HFF-Myc (cell line): ENCODE measurements around the gene OR52I1.

ENCODE experiments used
- DNase-seq: peaks from one replicate; pipeline ENCODE4 v3.0.0-alpha.2; 2011; ENCODE audit warnings: low read depth; ENCODE audit errors: extremely low read depth
- H3K4me3 ChIP-seq: replicated peaks from 2 replicates; pipeline ENCODE4 v1.5.1; 2011; ENCODE audit warnings: low read depth, mild to moderate bottlenecking, control low read depth, low read length
- TF ChIP-seq, protein P1 (sequence below): IDR thresholded peaks from 2 replicates; pipeline ENCODE4 v1.5.1; 2012; ENCODE audit warnings: mild to moderate bottlenecking, low read depth, low read length, control low read depth; ENCODE audit errors: missing control alignments

Gene OR52I1

DNA sequence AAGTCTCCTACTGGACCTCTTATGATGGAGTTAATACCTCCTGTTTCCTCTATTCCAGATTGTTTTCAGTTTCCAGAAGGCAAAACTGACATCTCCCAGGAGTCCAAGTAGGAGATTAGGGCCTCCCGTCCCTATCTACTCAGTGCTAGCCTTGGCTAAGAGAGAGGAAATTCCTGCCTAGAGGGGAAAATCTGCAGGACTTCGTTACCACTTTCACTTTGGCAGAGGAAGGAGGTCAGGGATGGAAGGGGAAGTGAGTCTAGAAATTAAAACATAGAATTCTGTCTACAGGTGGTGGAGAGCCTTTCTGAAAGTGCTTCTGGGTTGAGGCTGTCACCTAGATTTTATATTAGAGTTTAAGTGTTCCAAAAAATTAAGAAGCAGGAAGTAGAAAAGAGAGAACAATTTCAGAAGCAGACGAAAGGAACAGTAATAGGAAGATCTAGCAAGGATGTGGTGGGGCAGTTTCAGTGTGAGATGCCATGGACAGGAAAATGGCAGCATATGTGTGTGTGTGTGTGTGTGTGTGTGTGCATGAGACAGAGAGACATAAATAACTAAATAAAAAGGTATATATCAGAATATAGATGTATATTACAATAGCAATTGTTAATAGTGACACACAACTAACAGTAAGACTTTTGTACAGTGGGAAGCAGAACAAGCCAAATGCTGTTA, 16.6 kb downstream of the OR52I1 start:
- TF ChIP-seq, protein P1, sequence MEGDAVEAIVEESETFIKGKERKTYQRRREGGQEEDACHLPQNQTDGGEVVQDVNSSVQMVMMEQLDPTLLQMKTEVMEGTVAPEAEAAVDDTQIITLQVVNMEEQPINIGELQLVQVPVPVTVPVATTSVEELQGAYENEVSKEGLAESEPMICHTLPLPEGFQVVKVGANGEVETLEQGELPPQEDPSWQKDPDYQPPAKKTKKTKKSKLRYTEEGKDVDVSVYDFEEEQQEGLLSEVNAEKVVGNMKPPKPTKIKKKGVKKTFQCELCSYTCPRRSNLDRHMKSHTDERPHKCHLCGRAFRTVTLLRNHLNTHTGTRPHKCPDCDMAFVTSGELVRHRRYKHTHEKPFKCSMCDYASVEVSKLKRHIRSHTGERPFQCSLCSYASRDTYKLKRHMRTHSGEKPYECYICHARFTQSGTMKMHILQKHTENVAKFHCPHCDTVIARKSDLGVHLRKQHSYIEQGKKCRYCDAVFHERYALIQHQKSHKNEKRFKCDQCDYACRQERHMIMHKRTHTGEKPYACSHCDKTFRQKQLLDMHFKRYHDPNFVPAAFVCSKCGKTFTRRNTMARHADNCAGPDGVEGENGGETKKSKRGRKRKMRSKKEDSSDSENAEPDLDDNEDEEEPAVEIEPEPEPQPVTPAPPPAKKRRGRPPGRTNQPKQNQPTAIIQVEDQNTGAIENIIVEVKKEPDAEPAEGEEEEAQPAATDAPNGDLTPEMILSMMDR: no peak
- DNase-seq: no peak
- H3K4me3 ChIP-seq: no peak overlapping the region

DNA sequence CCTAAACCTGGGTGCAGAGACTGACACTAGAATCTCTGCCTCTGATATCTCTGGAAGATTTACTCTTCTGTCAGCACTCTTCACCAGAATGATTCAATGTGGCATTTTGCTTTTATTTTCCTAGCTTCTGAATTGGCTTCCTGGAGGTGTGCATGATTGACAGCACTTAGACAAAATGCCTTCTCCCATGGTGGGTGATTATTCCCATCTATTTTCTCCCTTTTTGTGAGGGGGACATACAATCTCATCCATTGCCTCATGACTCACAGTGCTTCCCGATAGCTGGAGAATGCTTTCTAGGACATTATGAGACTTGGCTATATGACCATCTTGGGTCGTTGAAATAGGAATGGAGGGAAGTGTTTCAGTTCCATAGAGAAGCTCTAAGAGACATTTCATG, 18.1 kb downstream of the OR52I1 start:
- no peak overlapping the region for H3K4me3 ChIP-seq
- TF ChIP-seq, protein P1: no peak
- DNase-seq: no peak

DNA sequence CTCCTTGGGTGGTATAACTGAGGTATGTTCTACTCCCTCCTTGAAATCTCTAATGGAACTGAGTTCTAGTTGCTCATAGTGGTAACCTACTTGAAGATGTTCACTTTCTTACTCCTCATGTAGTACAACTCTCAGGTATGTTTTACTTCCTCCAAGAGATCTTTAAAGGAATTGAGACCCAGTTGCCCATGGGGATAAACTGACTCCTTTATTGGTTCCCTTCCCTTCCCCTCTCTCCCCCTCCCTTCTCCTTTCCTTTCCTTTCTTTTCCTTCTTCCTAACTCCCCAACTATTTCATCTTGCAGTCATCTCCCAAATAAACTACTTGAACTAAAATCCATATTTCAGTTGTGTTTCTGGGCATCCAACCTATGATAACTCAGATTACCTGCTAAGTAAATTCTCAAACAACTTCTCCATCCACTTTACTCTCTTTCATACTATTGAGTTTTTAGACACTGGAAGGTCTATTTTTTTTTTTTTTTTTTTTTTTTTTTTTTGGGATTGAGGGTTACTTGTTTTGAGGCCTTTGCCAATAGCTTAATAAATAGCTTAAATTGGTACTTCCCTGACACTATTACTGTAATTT, 22.1 kb downstream of the OR52I1 start:
- H3K4me3 ChIP-seq: no peak overlapping the region
- TF ChIP-seq, protein P1: no peak
- DNase-seq: no peak

DNA sequence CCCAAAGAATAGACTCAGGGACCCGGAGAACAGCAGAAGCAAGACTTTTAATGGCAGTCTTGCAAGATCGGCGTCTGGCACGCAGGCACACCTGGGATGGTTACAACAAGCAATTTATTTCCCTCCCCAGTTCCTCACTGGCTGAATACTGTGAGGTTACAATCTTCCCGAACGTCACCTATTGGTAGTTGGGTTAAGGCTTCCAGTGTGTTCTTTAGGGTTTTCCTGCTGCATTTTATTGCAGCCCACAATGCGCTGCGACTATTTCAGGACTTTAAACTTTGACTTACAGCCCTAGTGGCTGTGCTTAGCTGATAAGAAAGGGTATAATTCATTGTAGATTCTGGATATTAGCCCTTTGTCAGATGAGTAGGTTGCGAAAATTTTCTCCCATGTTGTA, 25.7 kb downstream of the OR52I1 start:
- no peak overlapping the region for H3K4me3 ChIP-seq
- DNase-seq: no peak
- TF ChIP-seq, protein P1: no peak

DNA sequence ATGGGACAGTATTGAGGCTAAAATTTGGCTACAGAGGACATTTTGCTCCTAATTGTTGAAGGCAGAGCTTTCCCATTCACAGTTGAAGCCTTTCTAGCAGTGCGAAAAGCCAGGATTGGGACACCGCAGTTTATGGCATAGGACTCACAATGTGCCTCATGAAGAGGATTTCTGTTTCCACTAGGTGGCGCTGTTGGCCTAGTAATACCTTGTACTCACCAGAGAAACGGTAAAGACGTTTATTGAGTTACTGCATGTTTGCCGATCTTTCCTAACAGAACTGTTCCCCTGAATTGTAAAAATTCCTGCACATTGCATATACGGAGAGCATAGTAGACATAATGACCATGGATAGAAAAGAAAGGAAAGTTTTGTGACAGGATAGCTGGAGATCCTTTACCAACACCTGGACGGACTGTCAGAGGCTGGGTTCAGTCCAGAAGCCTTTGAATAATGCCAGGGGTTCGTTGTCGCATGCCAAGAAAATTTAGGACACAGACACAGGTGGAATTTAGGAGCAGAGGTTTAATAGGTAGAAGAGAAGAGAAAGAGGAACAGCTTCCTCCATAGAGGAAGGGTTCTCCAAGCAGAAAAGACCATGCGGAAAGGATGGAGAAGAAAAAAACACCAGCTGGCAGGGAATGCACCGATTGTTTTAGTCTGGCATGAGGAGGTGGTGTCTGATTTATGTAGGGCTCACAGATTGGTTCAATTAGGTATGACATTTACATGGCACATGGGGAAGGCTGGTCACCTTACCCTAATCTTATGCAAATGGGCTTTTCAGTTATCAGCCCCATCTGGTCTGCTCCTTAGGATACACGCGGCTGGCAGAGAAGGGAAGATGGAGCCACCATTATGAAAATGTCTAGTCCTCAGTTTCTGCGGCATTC, 32.6 kb downstream of the OR52I1 start:
- TF ChIP-seq, protein P1: peak; percentile 58
- no peak overlapping the region for H3K4me3 ChIP-seq
- peak; percentile 70 for DNase-seq

DNA sequence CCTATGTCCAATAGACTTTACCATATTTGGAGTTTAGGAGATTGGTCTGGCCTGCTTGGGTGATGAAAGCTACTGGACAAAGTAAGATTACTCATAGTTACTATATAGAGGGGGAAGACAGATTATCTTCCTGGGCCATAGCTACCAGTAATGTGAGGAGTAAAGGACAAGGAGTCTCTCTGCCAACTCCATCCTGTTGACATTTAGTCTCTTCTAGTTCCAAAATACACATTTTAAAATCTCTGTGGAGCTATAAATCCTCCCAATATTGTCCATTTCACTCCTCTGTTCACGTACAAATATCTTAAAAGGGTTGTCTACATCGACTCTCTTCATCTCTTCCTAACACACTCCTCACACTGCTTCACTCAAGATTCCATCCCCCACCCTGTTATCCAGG, 42.3 kb downstream of the OR52I1 start:
- TF ChIP-seq, protein P1: no peak
- no peak overlapping the region for H3K4me3 ChIP-seq
- no peak for DNase-seq
